Activated gamma-delta T cell (primary cell): ENCODE measurements around the gene CPA2.

Experiments used
- DNase-seq: peaks from one replicate; lab custom pipeline; 2025; lab: John Stamatoyannopoulos, UW

Gene CPA2

DNA sequence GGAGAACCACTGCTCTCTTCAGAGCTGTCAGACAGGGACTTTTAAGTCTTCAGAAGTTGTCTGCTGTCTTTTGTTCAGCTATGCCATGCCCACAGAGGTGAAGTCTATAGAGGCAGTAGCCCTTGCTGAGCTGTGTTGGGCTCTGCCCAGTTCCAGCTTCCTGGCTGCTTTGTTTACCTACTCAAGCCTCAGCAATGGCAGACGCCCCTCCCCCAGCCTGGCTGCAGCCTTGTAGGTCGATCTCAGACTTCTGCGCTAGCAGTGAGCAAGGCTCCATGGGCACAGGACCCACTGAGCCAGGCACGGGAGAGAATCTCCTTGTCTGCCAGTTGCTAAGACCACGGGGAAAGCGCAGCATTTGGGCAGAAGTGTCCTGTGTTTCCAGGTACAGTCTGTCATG is 12.1 kb upstream of the CPA2 start:
- DNase-seq: no peak

GRCh38 chr7:130256704-130257103 is 10.0 kb upstream of the CPA2 start:
- DNase-seq: no peak

DNA sequence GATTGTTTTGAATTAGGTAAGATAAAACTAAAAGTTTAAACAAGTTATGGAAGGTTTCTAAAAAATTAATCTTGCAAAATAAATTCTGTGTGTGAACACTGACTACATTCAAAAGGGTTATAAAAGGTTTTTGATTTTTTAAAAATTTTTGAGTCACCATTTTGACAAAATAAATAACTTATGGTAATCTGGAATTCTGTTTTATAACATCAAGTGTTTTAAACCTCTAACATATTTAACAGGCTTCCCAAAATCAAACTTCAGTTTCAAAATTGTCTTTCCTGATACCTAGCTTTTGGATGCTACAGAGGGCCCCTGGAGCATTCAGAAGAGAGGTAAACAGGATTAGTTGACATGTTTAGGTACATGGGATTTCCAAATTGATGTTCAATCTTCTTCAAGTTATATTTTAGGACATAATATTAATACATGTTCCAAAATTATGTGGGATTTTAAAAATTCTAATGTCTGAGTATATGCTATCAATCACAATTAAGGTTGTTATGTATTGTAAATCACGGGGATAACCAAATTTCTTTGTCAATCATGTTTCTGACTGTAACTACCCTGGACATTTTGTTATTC is 8.1 kb upstream of the CPA2 start:
- no peak for DNase-seq

- no peak for DNase-seq
Observed at GRCh38 chr7:130262448-130262847, 4.2 kb upstream of the CPA2 start.

DNA sequence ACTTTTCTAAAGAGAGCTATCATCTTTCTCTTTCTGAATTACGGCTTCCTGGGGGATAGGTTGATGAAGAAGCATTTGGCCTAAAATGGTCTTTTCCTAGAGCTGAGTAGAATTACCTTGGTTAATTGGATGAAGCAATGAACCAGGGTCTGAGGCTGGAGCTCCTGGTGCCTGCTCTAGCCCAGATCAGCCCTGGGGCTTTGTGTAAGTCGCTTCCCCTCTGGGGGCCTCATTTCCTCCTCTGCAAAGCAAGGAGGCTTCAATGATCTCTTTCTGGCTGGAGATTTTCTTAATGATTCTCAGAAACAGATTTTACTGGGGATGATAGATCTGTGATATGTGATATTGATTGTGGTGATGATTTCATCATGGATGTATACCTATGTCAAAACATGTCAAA is 3.5 kb upstream of the CPA2 start:
- DNase-seq: no peak

- no peak for DNase-seq
Observed at GRCh38 chr7:130266961-130267321, 278 bp downstream of the CPA2 start.

DNA sequence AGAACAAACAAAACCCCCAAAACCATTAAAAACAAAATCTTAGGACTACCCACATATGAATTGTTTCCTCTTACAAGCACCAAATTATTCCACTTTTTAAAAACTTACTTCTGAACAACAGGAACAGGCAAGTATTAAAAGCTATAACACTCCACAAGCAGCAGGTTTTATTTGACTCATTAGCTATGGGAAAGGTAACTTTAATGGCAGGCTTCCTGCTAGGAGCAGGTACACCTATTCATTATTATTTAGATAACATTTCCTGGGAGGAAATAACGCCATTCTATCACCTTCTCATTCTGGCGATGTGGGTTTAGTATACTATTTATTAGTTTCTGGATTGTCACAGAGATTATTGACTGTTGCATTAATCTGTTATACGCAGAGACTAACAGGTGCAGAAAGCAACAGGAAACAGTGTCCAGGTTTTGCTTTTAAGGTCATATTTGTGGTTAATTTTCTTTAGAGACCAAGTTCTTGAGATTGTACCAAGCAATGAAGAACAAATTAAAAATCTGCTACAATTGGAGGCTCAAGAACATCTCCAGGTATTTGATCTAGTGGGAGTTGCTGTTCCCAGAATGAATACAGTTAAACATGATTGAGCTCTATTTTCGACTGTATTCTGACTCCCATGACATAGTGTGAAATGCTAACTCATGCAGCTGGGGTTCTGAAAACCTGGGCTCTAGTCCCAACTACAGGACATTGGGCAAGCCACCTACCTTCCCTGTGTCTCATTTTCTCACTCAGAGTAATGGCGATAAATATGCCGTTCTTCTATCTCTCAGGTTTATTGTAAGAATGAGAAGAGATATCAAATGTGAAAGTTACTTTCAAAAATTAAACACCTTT is 2.0 kb downstream of the CPA2 start:
- DNase-seq: no peak

DNA sequence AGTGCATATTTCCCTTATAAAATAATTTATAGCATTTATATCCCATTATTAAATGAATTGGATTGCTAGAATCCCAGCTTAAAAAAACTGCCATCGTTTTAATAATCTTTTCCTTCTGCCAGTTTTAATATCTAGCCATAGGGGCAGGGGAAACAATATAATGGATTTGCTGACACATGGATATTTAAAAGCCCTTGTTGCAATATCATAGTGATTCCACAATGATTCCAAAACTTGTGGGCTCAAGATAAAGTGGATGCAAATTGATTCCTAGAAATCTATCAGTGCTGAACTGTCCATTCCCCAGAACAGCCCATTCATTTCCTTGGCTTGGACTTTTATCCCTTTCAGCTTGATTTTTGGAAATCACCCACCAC is 2.6 kb downstream of the CPA2 start:
- DNase-seq: no peak

DNA sequence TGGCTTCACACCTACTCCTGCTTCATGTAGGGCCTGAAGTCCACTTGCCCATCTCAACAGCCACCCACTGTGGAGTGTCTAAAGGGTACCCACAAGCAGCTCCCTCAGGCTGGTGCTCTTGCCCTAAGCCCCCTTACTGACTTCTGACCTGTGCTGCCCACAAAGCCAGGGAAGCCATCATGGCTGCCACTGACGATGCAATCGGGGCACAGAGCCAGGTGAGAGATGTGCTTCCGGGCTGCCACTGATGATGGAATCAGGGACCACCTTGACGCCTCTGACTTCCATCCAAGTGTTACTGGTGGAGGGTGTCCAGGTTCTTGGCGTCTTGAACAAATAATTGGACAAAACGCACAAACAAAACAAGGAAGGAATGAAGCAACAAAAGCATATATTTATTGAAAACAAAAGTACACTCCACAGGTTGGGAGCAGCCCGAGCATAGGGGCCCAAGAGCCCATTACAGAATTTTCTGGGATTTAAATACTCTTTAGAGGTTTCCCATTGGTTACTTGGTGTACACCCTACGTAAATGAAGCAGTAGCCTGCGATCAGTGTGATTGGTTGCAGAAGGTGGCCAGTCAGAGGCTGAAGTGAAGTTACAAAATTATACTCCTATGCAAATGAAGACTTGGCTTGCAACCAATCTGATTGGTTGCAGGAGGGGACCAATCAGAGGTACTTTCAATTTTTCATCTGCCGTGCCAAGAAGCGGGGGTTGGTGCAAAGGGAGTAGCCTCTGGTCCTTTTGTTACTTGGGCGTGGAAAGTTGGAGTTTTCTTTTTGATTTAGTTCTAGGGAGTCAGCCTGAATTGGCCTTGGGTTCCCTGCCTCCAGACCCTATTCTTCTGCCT is 4.5 kb downstream of the CPA2 start:
- DNase-seq: no peak

GRCh38 chr7:130272381-130273080 is 5.9 kb downstream of the CPA2 start:
- DNase-seq: no peak

DNA sequence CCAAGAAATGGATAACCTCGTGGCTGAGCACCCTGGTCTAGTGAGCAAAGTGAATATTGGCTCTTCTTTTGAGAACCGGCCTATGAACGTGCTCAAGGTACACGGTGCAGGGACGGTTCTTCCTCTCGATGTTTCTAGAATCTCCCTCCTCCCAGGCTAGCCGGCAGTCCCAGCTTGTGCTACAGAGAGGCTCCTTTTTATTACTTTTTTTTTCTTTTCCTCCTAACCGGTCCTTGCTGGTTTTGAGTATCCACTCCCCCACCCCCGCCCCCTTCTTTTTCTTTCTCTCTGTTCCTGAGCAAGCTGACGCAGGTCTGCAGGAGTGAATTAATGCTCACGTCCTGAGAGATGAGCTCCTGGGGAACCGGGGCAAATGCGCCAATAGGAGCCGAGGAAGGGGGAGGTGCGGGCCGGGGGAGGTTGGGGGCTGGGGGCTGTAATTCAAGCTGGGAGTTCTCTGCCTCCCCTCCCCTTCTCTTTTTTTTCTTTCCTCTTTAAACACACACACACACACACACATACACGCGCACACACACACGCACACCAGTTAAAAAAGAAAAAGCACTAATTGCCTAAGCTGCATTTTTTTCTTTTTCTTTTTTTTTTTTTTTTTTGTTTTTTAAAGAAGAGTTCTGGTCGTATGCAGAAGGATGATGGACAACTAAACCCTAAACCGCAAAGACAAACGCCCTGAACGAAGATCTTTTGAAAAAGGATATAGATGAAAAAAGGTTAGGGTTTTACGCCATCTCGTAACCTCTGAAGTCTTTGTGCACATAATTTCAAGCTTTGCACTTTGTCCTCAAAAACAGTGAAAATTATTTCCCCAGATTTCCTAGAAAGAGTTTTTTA is 6.6 kb downstream of the CPA2 start:
- DNase-seq: no peak

DNA sequence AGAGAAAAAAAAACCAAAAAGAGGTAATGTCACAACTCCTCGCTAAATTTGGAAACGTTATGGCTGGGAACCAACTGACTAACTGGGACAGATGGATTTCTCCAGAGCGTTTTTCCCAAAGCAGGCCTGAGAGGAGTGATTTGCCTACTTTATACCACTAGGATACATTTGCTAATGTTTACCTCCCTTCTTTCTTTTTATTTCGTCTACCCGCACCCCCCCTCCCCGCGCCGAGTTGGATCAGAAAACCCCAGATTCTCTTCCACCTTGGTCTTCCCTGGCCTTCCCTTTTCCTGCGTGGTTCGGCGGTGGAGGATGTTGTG is 7.2 kb downstream of the CPA2 start:
- no peak for DNase-seq

DNA sequence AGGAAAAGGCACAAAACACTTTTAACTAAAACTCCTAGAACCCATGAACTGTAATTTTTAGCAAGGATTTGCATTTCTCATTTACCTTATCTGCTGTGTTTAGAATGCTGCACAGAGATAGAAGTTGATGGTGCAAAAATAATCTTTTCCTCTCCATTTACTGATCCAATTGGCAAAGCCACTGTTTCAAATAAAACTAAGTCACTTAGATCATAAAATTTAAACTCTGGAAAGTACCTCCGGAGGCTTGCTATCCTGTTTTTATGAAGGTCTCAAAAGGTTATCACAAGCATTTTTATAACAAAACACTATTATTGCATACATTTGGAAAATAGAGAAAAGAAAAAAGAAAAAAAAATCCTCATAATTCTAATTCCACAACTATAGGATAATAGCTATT is 7.6 kb downstream of the CPA2 start:
- no peak for DNase-seq

GRCh38 chr7:130274983-130275591 is 8.4 kb downstream of the CPA2 start:
- DNase-seq: no peak

DNA sequence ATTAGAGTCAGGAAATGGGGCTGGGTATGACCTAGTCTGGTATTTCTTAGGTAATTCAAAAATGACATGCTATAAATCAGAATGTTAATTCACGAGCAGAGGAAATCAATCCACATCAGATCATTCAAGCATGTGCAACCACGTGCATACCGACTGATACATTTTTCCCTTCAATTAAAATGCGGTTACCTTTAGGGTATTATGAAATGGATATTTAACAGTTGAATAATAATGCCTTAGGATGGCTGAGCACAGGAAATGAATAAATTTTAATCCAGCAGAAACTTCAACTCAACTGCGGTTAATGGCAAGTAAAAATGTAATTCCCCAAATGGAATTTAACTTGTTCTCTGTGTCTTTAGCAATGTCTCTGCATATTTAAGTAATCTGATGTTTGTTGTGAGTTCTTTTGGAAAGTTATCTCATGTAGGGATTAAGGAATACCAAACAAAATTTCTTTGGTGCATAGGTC is 9.2 kb downstream of the CPA2 start:
- DNase-seq: no peak

GRCh38 chr7:130276796-130277762 is 10.4 kb downstream of the CPA2 start:
- DNase-seq: no peak

DNA sequence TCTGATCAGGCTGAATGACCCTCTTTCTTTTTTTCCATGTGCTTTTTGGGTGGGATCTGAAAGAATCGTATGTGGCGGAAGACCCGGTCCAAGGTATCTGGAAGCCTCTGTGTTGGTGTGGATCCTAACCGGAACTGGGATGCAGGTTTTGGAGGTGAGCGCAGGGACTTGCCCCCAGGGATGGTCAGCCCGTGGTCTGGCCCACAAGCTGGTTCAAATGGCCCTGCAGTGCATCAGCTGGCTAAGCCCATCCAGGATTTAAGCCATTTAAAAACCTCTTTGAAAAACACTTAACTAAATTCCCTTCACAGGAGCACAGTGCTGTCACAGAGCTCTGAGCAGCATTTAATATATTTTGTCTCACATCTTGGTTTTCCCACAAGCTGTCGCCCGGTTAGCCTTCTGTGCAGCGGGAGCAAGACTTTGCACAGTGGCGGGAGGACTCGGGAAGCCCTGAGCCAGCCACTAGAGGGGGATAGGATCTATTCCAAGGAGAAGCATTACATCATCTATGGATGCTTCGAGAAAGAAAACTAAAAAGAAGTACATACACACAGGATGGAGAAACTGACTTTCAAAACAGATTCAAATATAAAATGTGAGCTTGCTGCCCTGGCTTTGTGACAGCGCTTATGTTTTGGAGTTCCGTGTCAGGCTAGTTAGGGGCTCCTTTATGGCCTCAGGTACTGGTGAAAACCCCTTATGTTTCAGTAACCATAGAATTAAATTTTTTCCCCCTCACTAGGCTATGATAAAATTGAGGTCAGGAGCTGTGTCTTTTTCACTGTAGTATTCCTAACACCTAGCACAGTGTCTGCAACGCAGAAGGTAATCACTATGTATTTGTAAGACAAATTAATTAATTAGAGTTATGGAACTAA is 11.3 kb downstream of the CPA2 start:
- no peak for DNase-seq

- no peak for DNase-seq
Observed at GRCh38 chr7:130278860-130279259, 12.2 kb downstream of the CPA2 start.

DNA sequence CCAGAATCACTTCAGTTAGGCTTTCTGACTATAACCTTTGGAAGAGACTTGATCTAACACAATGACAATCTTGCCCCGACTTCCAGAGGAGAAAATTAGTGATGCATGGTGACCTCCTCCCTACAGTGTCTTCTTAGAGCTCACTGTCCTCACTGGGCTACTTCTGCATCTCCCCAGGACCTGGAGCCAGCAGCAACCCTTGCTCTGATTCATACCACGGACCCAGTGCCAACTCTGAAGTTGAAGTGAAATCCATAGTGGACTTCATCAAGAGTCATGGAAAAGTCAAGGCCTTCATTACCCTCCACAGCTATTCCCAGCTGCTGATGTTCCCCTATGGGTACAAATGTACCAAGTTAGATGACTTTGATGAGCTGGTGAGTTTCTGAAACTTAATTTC is 12.6 kb downstream of the CPA2 start:
- DNase-seq: no peak
